ENCODE results near the gene PRKAR2A. TPM values are rescaled to one million over a fixed set of nuclear protein-coding genes. Genes with fewer than 3 reads are reported as not detected.
A peak's percentile ranks its signal among the peaks of the same experiment; 100 is the strongest.

The PRKAR2A gene
- polyA plus RNA-seq, 1 experiment: 20.7 TPM

GRCh38 chr3:48863122-48863521 lies 15.4 kb upstream of the PRKAR2A start:
- POLR2A ChIA-PET: no interaction called here
- no peak for DNase-seq (ENCODE audit: low read depth, low spot score)
- H3K27ac ChIP-seq (ENCODE audit: low read depth, low read length): no peak overlapping the region
- CTCF ChIA-PET: no interaction called here
- no peak overlapping the region for H3K4me3 ChIP-seq (ENCODE audit: low read depth, low read length)
- H3K27me3 ChIP-seq (ENCODE audit: control insufficient read depth, insufficient read depth, low read length): no peaks in the 10 kb centered on the region
- no peaks in the 10 kb centered on the region for H3K9me3 ChIP-seq (ENCODE audit: control insufficient read depth, insufficient read depth, low read length)
- no peak for TF ChIP-seq CTCF (IDR thresholded peaks at IDR 0.05; ENCODE audit: low read depth, low read length)

- H3K4me3 ChIP-seq (ENCODE audit: low read depth, low read length): no peak overlapping the region
- no peaks in the 10 kb centered on the region for H3K27me3 ChIP-seq (ENCODE audit: control insufficient read depth, insufficient read depth, low read length)
- no peak overlapping the region for H3K27ac ChIP-seq (ENCODE audit: low read depth, low read length)
- no peak for TF ChIP-seq CTCF (IDR thresholded peaks at IDR 0.05; ENCODE audit: low read depth, low read length)
- ChIA-PET CTCF (no interaction called here), POLR2A (no interaction called here)
- no peaks in the 10 kb centered on the region for H3K9me3 ChIP-seq (ENCODE audit: control insufficient read depth, insufficient read depth, low read length)
- DNase-seq (ENCODE audit: low read depth, low spot score): no peak
Observed at GRCh38 chr3:48859206-48859605, 11.5 kb upstream of the PRKAR2A start.

GRCh38 chr3:48858709-48859108 lies 11.0 kb upstream of the PRKAR2A start:
- DNase-seq (ENCODE audit: low read depth, low spot score): no peak
- POLR2A ChIA-PET: no interaction called here
- no peak for TF ChIP-seq CTCF (IDR thresholded peaks at IDR 0.05; ENCODE audit: low read depth, low read length)
- no peak overlapping the region for H3K4me3 ChIP-seq (ENCODE audit: low read depth, low read length)
- H3K27me3 ChIP-seq (ENCODE audit: control insufficient read depth, insufficient read depth, low read length): no peaks in the 10 kb centered on the region
- H3K27ac ChIP-seq (ENCODE audit: low read depth, low read length): no peak overlapping the region
- CTCF ChIA-PET: no interaction called here
- H3K9me3 ChIP-seq (ENCODE audit: control insufficient read depth, insufficient read depth, low read length): no peaks in the 10 kb centered on the region

- no peak for TF ChIP-seq CTCF (IDR thresholded peaks at IDR 0.05; ENCODE audit: low read depth, low read length)
- no peak overlapping the region for H3K4me3 ChIP-seq (ENCODE audit: low read depth, low read length)
- DNase-seq (ENCODE audit: low read depth, low spot score): no peak
- no peaks in the 10 kb centered on the region for H3K9me3 ChIP-seq (ENCODE audit: control insufficient read depth, insufficient read depth, low read length)
- H3K27ac ChIP-seq (ENCODE audit: low read depth, low read length): no peak overlapping the region
- no peaks in the 10 kb centered on the region for H3K27me3 ChIP-seq (ENCODE audit: control insufficient read depth, insufficient read depth, low read length)
- POLR2A ChIA-PET: no interaction called here
- CTCF ChIA-PET: interaction anchor here (0.7 kb wide), 1 partner anchor 100 kb away, joined by 3 read pairs; no protein-coding TSS in a partner anchor
Observed at GRCh38 chr3:48857641-48858040, 10.0 kb upstream of the PRKAR2A start.

- POLR2A ChIA-PET: no interaction called here
- H3K27me3 ChIP-seq (ENCODE audit: control insufficient read depth, insufficient read depth, low read length): no peaks in the 10 kb centered on the region
- CTCF ChIA-PET: no interaction called here
- no peaks in the 10 kb centered on the region for H3K9me3 ChIP-seq (ENCODE audit: control insufficient read depth, insufficient read depth, low read length)
- no peak overlapping the region for H3K4me3 ChIP-seq (ENCODE audit: low read depth, low read length)
- TF ChIP-seq CTCF (IDR thresholded peaks at IDR 0.05; ENCODE audit: low read depth, low read length): no peak
- H3K27ac ChIP-seq (ENCODE audit: low read depth, low read length): peak overlapping the region; percentile 11
- DNase-seq (ENCODE audit: low read depth, low spot score): no peak
Observed at GRCh38 chr3:48856469-48856868, 8.8 kb upstream of the PRKAR2A start.
